ENCODE data around the gene PATJ. TPM values are rescaled to one million over a fixed set of nuclear protein-coding genes. Genes with fewer than 3 reads are reported as not detected.
A peak's percentile ranks its signal among the peaks of the same experiment; 100 is the strongest.
"Not testable (repeated sequence)": the region's sequence is repeated elsewhere in the genome, so short reads cannot be mapped to it uniquely, and the experiment has no call there.

Gene PATJ
- total and polyA plus RNA-seq, 10 donors = 2.3 to 32.2 (median 17.7) TPM

GRCh38 chr1:62177621-62178020 lies 435.3 kb downstream of the PATJ start:
- no peak overlapping the region for H3K4me3 ChIP-seq
- H3K36me3 ChIP-seq = no peaks in the 10 kb centered on the region
- 65 to 82% (median 73%) methylated on average over 1 of the region's 1 CpG for WGBS, 5 donors
- H3K4me1 ChIP-seq = no peaks in the 10 kb centered on the region
- no peak overlapping the region for H3K27ac ChIP-seq
- intact Hi-C loops (cut with DNase I; ENCODE audit: low total_unique reads) = no loop called here
- H3K27me3 ChIP-seq (replicated peaks in 1 of 7) = peaks cover 0 to 4% (median 0%) of the 10 kb centered on the region in 7 donors
- H3K9me3 ChIP-seq = no peaks in the 10 kb centered on the region
- no peak for DNase-seq
- TF ChIP-seq POLR2AphosphoS5 (IDR thresholded peaks at IDR 0.05) (no peak), POLR2A (IDR thresholded peaks at IDR 0.05) (no peak), CTCF (IDR thresholded peaks at IDR 0.05 in 8 of 11, conservative IDR thresholded peaks at IDR 0.05 in 3 of 11) (no peak)

DNA sequence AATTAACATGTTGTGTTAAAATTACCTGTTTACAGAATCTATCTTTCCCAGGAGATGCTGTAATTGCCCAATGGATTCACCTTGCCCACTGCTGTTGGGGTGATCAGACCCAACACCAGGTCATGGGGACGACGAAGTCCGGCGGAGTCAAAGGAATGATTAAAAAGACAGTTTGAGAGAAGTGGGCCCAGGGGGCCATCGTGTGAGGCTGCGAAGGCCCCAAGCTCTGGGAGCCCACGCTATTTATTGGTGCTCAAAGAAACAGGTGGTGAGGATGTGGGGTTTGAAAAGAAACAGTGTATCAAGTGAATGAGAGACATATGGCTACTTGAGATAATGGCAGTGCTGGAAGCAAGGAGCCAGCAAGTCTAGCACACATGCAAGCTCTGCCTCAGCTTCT lies 436.1 kb downstream of the PATJ start:
- peaks cover 0 to 4% (median 0%) of the 10 kb centered on the region in 7 donors for H3K27me3 ChIP-seq (replicated peaks in 1 of 7)
- H3K4me3 ChIP-seq = no peak overlapping the region
- intact Hi-C loops (cut with DNase I; ENCODE audit: low total_unique reads) = no loop called here
- WGBS, 5 donors = 90 to 96% (median 92%) methylated on average over 7 of the region's 7 CpGs
- TF ChIP-seq CTCF (IDR thresholded peaks at IDR 0.05 in 8 of 11, conservative IDR thresholded peaks at IDR 0.05 in 3 of 11) (no peak), POLR2AphosphoS5 (IDR thresholded peaks at IDR 0.05) (no peak), POLR2A (IDR thresholded peaks at IDR 0.05) (no peak)
- no peaks in the 10 kb centered on the region for H3K9me3 ChIP-seq
- no peaks in the 10 kb centered on the region for H3K4me1 ChIP-seq
- no peaks in the 10 kb centered on the region for H3K36me3 ChIP-seq
- H3K27ac ChIP-seq = no peak overlapping the region
- peak; percentile 21 for DNase-seq

GRCh38 chr1:62180054-62180453 lies 437.8 kb downstream of the PATJ start:
- H3K4me1 ChIP-seq; H3K4me3 ChIP-seq; H3K9me3 ChIP-seq; intact Hi-C loops (cut with DNase I; ENCODE audit: low total_unique reads); H3K27me3 ChIP-seq (replicated peaks in 1 of 7); H3K36me3 ChIP-seq; H3K27ac ChIP-seq; DNase-seq: not testable (repeated sequence)
- 75 to 86% (median 82%) methylated on average over 4 of the region's 4 CpGs for WGBS, 5 donors

GRCh38 chr1:62180639-62181038 lies 438.4 kb downstream of the PATJ start:
- Histone ChIP-seq H3K27ac (no peak overlapping the region), H3K4me3 (no peak overlapping the region), H3K9me3 (no peaks in the 10 kb centered on the region), H3K36me3 (no peaks in the 10 kb centered on the region), H3K27me3 (replicated peaks in 1 of 7) (no peaks in the 10 kb centered on the region), H3K4me1 (no peaks in the 10 kb centered on the region)
- TF ChIP-seq CTCF (IDR thresholded peaks at IDR 0.05 in 8 of 11, conservative IDR thresholded peaks at IDR 0.05 in 3 of 11) (no peak), POLR2A (IDR thresholded peaks at IDR 0.05) (no peak), POLR2AphosphoS5 (IDR thresholded peaks at IDR 0.05) (no peak)
- intact Hi-C loops (cut with DNase I; ENCODE audit: low total_unique reads) = no loop called here
- WGBS, 5 donors = 66 to 75% (median 73%) methylated on average over 6 of the region's 6 CpGs
- DNase-seq = no peak

- WGBS, 5 donors = 67 to 77% (median 74%) methylated on average over 7 of the region's 7 CpGs
- intact Hi-C loops (cut with DNase I; ENCODE audit: low total_unique reads) = no loop called here
These were observed 439.3 kb downstream of the PATJ start for GRCh38 chr1:62181532-62181931.

GRCh38 chr1:62182157-62182556 lies 439.9 kb downstream of the PATJ start:
- DNase-seq; H3K36me3 ChIP-seq; H3K4me1 ChIP-seq; intact Hi-C loops (cut with DNase I; ENCODE audit: low total_unique reads); H3K4me3 ChIP-seq; H3K27me3 ChIP-seq (replicated peaks in 1 of 7); H3K9me3 ChIP-seq; H3K27ac ChIP-seq: not testable (repeated sequence)
- 81 to 88% (median 84%) methylated on average over 8 of the region's 8 CpGs for WGBS, 5 donors

More at GRCh38 chr1:62181532-62181931, 439.3 kb downstream of the PATJ start:
- Histone ChIP-seq H3K4me3 (no peak overlapping the region), H3K4me1 (no peaks in the 10 kb centered on the region), H3K9me3 (no peaks in the 10 kb centered on the region), H3K36me3 (no peaks in the 10 kb centered on the region), H3K27ac (no peak overlapping the region), H3K27me3 (replicated peaks in 1 of 7) (no peaks in the 10 kb centered on the region)
- DNase-seq = peak; percentile 24
- no peak for TF ChIP-seq CTCF (IDR thresholded peaks at IDR 0.05 in 8 of 11, conservative IDR thresholded peaks at IDR 0.05 in 3 of 11)

GRCh38 chr1:62183164-62184020 lies 441.1 kb downstream of the PATJ start:
- H3K27me3 ChIP-seq (replicated peaks in 1 of 7); H3K9me3 ChIP-seq; H3K27ac ChIP-seq; H3K4me3 ChIP-seq; H3K36me3 ChIP-seq; intact Hi-C loops (cut with DNase I; ENCODE audit: low total_unique reads); H3K4me1 ChIP-seq: not testable (repeated sequence)
- WGBS, 5 donors = 66 to 79% (median 71%) methylated on average over 11 of the region's 11 CpGs
- peak; percentile 20 for DNase-seq
